Jurkat, Clone E6-1 (cell line): ENCODE results near the gene ZNF622. TPM values are rescaled to one million over a fixed set of nuclear protein-coding genes. Genes with fewer than 3 reads are reported as not detected.

ENCODE experiments used
- DNase-seq: peaks from one replicate; pipeline ENCODE4 v3.0.0-alpha.2; 2011; ENCODE audit warnings: low read depth, low spot score
- H3K4me3 ChIP-seq: 2 replicates; pipeline ENCODE4 v1.5.1; 2011; ENCODE audit warnings: mild to moderate bottlenecking, low read length, control low read depth, moderate library complexity
- polyA plus RNA-seq: library from polyadenylated mRNA; unstranded; fragments of >200 nt; gene quantifications from one replicate; pipeline ENCODE4 v1.2.1, GENCODE V29; 2012; ENCODE audit warnings: missing spikeins; ENCODE audit not compliant: insufficient read length, insufficient read depth

Gene ZNF622
- 55.1 TPM for polyA plus RNA-seq

DNA sequence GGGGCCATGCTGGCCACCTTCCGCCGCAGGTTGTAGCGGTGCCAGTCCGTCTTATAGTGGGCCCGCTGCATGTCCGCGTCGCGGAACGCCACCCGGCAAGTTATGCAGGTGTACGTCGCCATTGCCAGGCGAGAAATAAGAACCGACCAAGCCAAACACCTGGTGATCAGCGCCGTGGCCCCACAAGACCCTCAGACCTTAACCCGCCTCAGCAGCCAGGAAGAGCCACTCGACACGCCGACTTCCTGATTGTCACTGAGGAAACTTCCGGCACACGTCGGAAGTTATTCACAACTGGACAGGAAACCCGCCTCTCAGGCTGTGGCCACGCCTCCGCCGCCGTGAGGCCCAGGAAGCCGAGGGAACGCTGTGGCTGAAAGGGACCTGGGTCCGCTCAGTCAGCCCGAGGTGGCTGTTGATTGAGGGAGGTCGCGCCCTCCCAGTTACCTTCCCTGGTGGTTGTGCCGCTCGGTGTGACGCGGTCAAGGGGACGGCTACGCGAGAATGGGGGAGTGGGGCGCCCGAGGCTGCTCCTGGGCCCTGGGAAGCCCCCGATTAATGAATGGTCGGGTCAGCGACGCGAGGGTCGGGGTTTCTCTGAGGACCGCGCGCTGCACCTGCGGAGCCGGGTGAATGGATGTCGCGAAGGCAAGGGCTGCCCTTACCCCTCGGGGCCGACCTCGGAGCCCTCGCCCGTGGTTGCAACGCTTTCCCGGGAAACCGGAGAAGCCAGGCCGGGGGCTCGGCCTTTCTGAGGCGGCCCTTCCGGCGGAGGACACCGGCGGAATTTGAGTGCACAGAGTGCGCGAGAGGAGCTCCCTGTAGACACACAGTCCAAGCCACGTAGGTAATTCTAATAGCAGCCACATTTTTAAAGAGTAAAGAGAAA is at the start of gene ZNF622:
Gene ZNF622 (minus strand): TSS at position 257 of the 889 bp plus-strand sequence. CDS start 135 bp downstream, at position 122.
- peak within 1 kb of the TSS; percentile 70 for H3K4me3 ChIP-seq
- peak; percentile 87 for DNase-seq

DNA sequence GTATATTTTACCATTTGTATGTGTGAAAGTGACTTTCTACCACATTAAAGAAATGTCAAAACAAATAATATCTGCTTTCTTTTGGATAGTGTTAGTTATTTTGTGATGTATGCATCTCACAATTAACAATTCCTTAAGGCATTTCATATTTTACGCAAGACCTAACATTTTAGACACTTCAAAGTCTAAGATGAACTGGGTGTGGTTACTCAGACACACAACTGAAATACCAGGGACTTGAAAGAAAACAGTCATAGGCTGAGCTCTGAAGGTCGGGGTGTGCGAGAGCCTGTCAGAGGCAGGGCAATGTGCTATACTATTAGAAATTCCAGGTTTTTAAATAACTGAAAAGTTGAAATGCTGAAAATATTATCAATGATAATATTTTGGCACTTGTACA is 44.5 kb upstream of the ZNF622 start:
- no peak overlapping the region for H3K4me3 ChIP-seq
- DNase-seq: no peak

- no peak for DNase-seq
- no peak overlapping the region for H3K4me3 ChIP-seq
Observed at GRCh38 chr5:16508730-16509531, 43.3 kb upstream of the ZNF622 start.

- DNase-seq: no peak
- H3K4me3 ChIP-seq: no peak overlapping the region
Observed at GRCh38 chr5:16507716-16508115, 42.1 kb upstream of the ZNF622 start.

GRCh38 chr5:16505904-16506303 is 40.3 kb upstream of the ZNF622 start:
- no peak overlapping the region for H3K4me3 ChIP-seq
- no peak for DNase-seq

GRCh38 chr5:16505140-16505891 is 39.7 kb upstream of the ZNF622 start:
- H3K4me3 ChIP-seq: no peak overlapping the region
- DNase-seq: no peak

- DNase-seq: no peak
- H3K4me3 ChIP-seq: no peak overlapping the region
Observed at GRCh38 chr5:16504571-16504970, 39.0 kb upstream of the ZNF622 start.

GRCh38 chr5:16502866-16503265 is 37.3 kb upstream of the ZNF622 start:
- H3K4me3 ChIP-seq: no peak overlapping the region
- DNase-seq: no peak

DNA sequence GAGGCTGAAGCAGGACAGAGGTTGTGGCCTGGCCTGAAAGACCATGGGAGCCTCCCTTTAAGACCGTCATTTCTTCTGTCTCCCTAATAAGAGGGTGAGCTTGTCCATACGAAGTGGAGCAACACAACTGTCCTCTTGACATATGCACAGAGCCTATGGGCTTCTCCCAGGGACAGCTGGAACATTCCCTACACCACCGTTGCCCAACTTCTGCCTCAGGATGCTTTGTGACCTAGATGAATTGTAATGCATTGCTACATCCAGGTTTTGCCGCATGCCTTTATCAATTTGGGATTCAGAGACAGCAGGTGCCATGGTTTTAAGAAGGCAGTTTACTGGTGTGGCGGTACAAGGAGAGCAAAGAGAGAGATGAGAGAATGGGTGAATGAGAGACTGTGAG is 34.4 kb upstream of the ZNF622 start:
- no peak for DNase-seq
- no peak overlapping the region for H3K4me3 ChIP-seq

DNA sequence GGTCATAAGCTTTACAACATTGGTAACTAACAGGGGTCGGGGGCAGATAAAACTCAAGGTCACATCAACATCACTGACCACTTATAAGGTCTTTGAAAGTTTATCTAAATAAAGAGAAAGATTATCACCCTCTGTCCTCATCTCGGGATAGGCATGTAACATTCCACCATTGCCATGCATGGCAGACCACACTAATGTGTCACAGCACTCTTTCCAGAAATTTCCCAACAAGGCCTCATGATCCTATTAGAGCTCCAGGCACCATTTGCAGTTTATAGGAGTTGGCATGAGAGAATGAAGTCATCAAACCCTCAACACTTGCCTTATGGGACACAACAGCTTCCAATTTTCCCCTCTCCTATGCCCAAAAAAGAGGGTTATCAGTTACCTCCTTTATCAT is 31.9 kb upstream of the ZNF622 start:
- no peak overlapping the region for H3K4me3 ChIP-seq
- DNase-seq: no peak

GRCh38 chr5:16493261-16493660 is 27.7 kb upstream of the ZNF622 start:
- no peak for DNase-seq
- H3K4me3 ChIP-seq: no peak overlapping the region

GRCh38 chr5:16492398-16493140 is 27.0 kb upstream of the ZNF622 start:
- no peak overlapping the region for H3K4me3 ChIP-seq
- no peak for DNase-seq

GRCh38 chr5:16490911-16491310 is 25.3 kb upstream of the ZNF622 start:
- no peak overlapping the region for H3K4me3 ChIP-seq
- DNase-seq: no peak

GRCh38 chr5:16489322-16489791 is 23.8 kb upstream of the ZNF622 start:
- DNase-seq: peak; percentile 26
- no peak overlapping the region for H3K4me3 ChIP-seq

DNA sequence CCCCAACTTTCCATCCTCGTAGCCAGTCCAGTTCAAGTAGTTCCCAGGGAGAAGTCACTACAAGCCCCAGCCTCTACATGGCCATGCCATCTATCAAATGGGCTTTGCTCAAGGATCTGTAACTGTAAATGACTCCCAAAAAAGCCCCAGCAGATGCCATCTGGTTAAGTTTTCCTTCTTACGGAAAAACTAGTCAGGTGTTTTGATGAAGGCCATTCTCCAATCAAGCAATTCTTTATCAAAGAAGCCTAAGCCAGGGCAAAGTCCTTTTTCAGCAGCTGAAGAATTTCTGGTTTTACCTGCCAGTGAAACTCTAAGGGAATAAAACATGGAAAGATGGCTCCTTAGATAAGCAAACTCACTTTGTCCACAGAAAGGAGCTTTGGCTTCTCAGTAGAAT is 21.9 kb upstream of the ZNF622 start:
- DNase-seq: no peak

GRCh38 chr5:16486711-16487111 is 21.1 kb upstream of the ZNF622 start:
- DNase-seq: no peak
- H3K4me3 ChIP-seq: no peak overlapping the region

More for the DNA sequence above, 21.9 kb upstream of the ZNF622 start:
- no peak overlapping the region for H3K4me3 ChIP-seq

DNA sequence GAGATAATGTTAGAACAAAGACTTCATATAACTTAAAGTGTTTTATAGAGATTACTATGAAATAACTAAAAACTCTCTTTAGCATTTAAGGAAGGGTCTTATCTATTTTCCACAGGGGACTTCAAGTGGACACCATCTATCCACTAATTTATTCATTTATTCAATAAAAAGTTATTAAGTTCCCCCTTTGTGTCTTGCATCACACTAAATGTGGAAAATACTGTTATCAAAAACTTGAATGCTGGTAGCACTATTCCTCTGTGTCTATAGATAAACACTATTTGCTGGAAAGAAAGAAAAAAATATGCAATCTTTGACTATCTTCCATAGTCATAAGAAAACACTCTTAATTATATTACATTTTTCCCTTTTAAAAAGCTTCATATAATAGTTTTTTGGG is 20.1 kb upstream of the ZNF622 start:
- DNase-seq: no peak
- H3K4me3 ChIP-seq: no peak overlapping the region

- DNase-seq: no peak
- H3K4me3 ChIP-seq: no peak overlapping the region
Observed at GRCh38 chr5:16484081-16484480, 18.5 kb upstream of the ZNF622 start.

GRCh38 chr5:16483361-16483760 is 17.8 kb upstream of the ZNF622 start:
- DNase-seq: no peak
- H3K4me3 ChIP-seq: no peak overlapping the region
